HG02642 (cell line): ENCODE results near the gene INO80C.

Source experiments
- ATAC-seq: cut with Tn5 transposase; IDR thresholded peaks from one replicate; pipeline ENCODE4 v1.9.1; 2021; ENCODE audit warnings: mild to moderate bottlenecking; ENCODE audit not compliant: unreplicated experiment, poor library complexity

The INO80C gene

GRCh38 chr18:35436076-35436649 is 61.6 kb downstream of the INO80C start:
- no peak for ATAC-seq

GRCh38 chr18:35435401-35435800 is 62.4 kb downstream of the INO80C start:
- no peak for ATAC-seq

- ATAC-seq, result no peak
Measured at GRCh38 chr18:35432565-35433001, 65.2 kb downstream of the INO80C start.

GRCh38 chr18:35431374-35431741 is 66.4 kb downstream of the INO80C start:
- ATAC-seq, result no peak

- no peak for ATAC-seq
Measured at GRCh38 chr18:35430721-35431373, 66.9 kb downstream of the INO80C start.

- ATAC-seq, result no peak
Measured at GRCh38 chr18:35426786-35427185, 71.0 kb downstream of the INO80C start.

GRCh38 chr18:35424356-35424755 is 73.4 kb downstream of the INO80C start:
- ATAC-seq, result no peak

GRCh38 chr18:35422237-35422636 is 75.5 kb downstream of the INO80C start:
- no peak for ATAC-seq

- ATAC-seq, result no peak
Measured at GRCh38 chr18:35418610-35419009, 79.2 kb downstream of the INO80C start.
